Fibroblast of skin of scalp (primary cell): ENCODE data around the gene CUL4A.
A peak's percentile ranks its signal among the peaks of the same experiment; 100 is the strongest.

Experiments
- DNase-seq: peaks from one replicate; pipeline ENCODE4 v3.0.0-alpha.2; 2013

Gene CUL4A

GRCh38 chr13:113179374-113180230, 29.8 kb upstream of the CUL4A start:
- DNase-seq = peak; percentile 70

- DNase-seq = peak; percentile 54
Observed at GRCh38 chr13:113182046-113182445, 27.4 kb upstream of the CUL4A start.

- DNase-seq = no peak
Observed at GRCh38 chr13:113183450-113184129, 25.8 kb upstream of the CUL4A start.

GRCh38 chr13:113184568-113185440, 24.6 kb upstream of the CUL4A start:
- no peak for DNase-seq

- DNase-seq = peak; percentile 17
Observed at GRCh38 chr13:113186061-113186900, 23.1 kb upstream of the CUL4A start.

GRCh38 chr13:113187263-113187669, 22.1 kb upstream of the CUL4A start:
- peak; percentile 99 for DNase-seq

GRCh38 chr13:113187883-113188665, 21.3 kb upstream of the CUL4A start:
- DNase-seq = no peak

- DNase-seq = no peak
Observed at GRCh38 chr13:113190181-113190580, 19.2 kb upstream of the CUL4A start.

GRCh38 chr13:113192279-113192678, 17.1 kb upstream of the CUL4A start:
- DNase-seq = no peak

GRCh38 chr13:113192902-113193301, 16.5 kb upstream of the CUL4A start:
- peak; percentile 45 for DNase-seq

- DNase-seq = no peak
Observed at GRCh38 chr13:113195360-113195759, 14.1 kb upstream of the CUL4A start.

GRCh38 chr13:113196970-113197737, 12.3 kb upstream of the CUL4A start:
- no peak for DNase-seq

- no peak for DNase-seq
Observed at GRCh38 chr13:113201815-113202214, 7.6 kb upstream of the CUL4A start.

GRCh38 chr13:113202912-113203311, 6.5 kb upstream of the CUL4A start:
- no peak for DNase-seq

GRCh38 chr13:113203507-113204377, 5.7 kb upstream of the CUL4A start:
- DNase-seq = no peak

GRCh38 chr13:113204378-113204734, 5.1 kb upstream of the CUL4A start:
- DNase-seq = no peak

- DNase-seq = peak; percentile 27
Observed at GRCh38 chr13:113205428-113205931, 3.9 kb upstream of the CUL4A start.

GRCh38 chr13:113207460-113207859, 2.0 kb upstream of the CUL4A start:
- DNase-seq = no peak

GRCh38 chr13:113207890-113208420, 1.5 kb upstream of the CUL4A start:
- peak; percentile 41 for DNase-seq
